Glutamatergic neuron (in vitro differentiated cells): ENCODE measurements around the gene FRAT2. TPM values are rescaled to one million over a fixed set of nuclear protein-coding genes. Genes with fewer than 3 reads are reported as not detected.

Source experiments
- DNase-seq: peaks from one replicate; pipeline ENCODE4 v3.0.0; 2022
- H3K27ac Mint-ChIP-seq: one replicate; pipeline ENCODE4 v1.8.0; 2020; ENCODE audit warnings: mild to moderate bottlenecking, mixed read lengths, inconsistent platforms; ENCODE audit not compliant: unreplicated experiment
- H3K27me3 Mint-ChIP-seq: one replicate; pipeline ENCODE4 v1.8.0; 2020; ENCODE audit warnings: mild to moderate bottlenecking, moderate library complexity, mixed read lengths, inconsistent platforms; ENCODE audit not compliant: unreplicated experiment
- H3K36me3 Mint-ChIP-seq: one replicate; pipeline ENCODE4 v1.8.0; 2020; ENCODE audit warnings: mild to moderate bottlenecking, mixed read lengths, inconsistent platforms; ENCODE audit not compliant: unreplicated experiment
- H3K4me1 Mint-ChIP-seq: one replicate; pipeline ENCODE4 v1.8.0; 2020; ENCODE audit warnings: mild to moderate bottlenecking, low read depth, mixed read lengths, inconsistent platforms; ENCODE audit not compliant: unreplicated experiment
- H3K4me3 Mint-ChIP-seq: one replicate; pipeline ENCODE4 v1.8.0; 2020; ENCODE audit warnings: mild to moderate bottlenecking, mixed read lengths, inconsistent platforms; ENCODE audit not compliant: unreplicated experiment
- H3K9me3 Mint-ChIP-seq: one replicate; pipeline ENCODE4 v1.8.0; 2020; ENCODE audit warnings: mild to moderate bottlenecking, moderate library complexity, mixed read lengths, inconsistent platforms; ENCODE audit not compliant: unreplicated experiment
- CTCF ChIP-seq: fragments of 200-600 bp; sonication (generic); IDR thresholded peaks from one replicate; pipeline ENCODE4 v1.5.0; 2021; ENCODE audit not compliant: partially characterized antibody, unreplicated experiment
- total RNA-seq: library from RNA; stranded (reverse); fragmentation: NEBNext Ultra II Directional; extraction: Animal tissue kit (Norgen Biotek cat#: 25700); gene quantifications from one replicate; pipeline ENCODE4 v1.2.1, GENCODE V29; 2021; ENCODE audit not compliant: unreplicated experiment

Gene FRAT2
- total RNA-seq, 1 donor from 2014 or later: 15.9 TPM

DNA sequence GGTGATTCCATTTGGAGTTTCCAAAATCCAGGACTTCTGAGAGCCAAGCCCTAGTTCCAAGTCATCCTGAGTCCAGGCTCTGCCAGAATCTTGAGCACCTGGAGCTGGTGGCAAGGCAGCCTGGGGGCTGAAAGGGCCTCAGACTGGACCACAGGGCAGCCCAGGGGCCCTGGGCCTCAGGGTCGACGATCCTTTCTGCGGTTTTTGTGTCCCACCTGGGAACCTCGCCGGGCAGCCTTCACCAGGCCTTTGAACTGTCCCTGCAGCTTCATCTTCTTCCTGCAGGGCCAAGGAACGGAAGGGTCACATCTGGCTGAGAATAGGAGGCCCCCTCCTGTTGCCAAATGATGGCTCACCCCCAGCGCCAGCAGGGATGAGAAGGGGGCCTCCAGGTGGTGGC, 22.4 kb upstream of the FRAT2 start:
- Mint-ChIP-seq H3K4me3 (no peak overlapping the region), H3K4me1 (peaks cover 9% of the 10 kb centered on the region), H3K27me3 (peaks cover 5% of the 10 kb centered on the region), H3K27ac (no peak overlapping the region), H3K36me3 (no peaks in the 10 kb centered on the region), H3K9me3 (peaks cover 2% of the 10 kb centered on the region)
- no peak for TF ChIP-seq CTCF
- DNase-seq: no peak

DNA sequence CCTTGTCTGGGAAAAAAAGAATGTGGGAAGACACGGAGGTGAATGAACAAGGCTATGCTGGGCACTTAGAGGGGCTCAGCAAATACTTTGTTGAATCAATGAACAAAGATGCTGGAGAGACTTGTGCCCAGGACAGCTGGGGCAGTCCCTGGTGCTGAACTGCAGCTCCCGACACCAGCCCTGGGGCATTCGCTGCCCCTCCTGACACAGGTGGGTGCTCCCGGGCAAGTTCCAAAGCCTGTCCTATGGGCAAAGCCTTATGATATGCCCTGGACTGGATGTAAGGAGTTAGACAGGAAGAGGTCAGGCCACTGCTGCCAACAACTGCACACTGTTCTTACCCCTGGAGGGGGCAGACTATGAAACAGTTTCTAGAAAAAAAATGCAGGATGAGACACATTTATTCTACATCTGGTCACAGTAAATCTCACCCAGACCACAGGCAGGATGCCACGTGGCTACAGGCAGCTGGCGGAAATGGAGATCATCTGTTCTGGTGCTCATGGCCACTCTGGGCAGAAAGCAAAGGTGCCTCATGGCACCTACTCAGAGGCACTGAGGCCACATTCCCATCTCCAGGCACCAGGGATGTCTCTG, 21.9 kb upstream of the FRAT2 start:
- no peak overlapping the region for H3K4me3 Mint-ChIP-seq
- no peak for TF ChIP-seq CTCF
- peaks cover 2% of the 10 kb centered on the region for H3K9me3 Mint-ChIP-seq
- H3K27me3 Mint-ChIP-seq: peaks cover 5% of the 10 kb centered on the region
- H3K4me1 Mint-ChIP-seq: peaks cover 9% of the 10 kb centered on the region
- H3K36me3 Mint-ChIP-seq: no peaks in the 10 kb centered on the region
- no peak for DNase-seq
- no peak overlapping the region for H3K27ac Mint-ChIP-seq

GRCh38 chr10:97355571-97355975, 21.0 kb upstream of the FRAT2 start:
- TF ChIP-seq CTCF: no peak
- no peak for DNase-seq

GRCh38 chr10:97353945-97354344, 19.4 kb upstream of the FRAT2 start:
- Mint-ChIP-seq H3K27me3 (peaks cover 5% of the 10 kb centered on the region), H3K36me3 (no peaks in the 10 kb centered on the region), H3K9me3 (no peaks in the 10 kb centered on the region), H3K4me3 (no peak overlapping the region), H3K4me1 (peaks cover 7% of the 10 kb centered on the region), H3K27ac (no peak overlapping the region)
- TF ChIP-seq CTCF: no peak
- DNase-seq: no peak

More at GRCh38 chr10:97355571-97355975, 21.0 kb upstream of the FRAT2 start:
- no peak overlapping the region for H3K4me3 Mint-ChIP-seq
- peaks cover 7% of the 10 kb centered on the region for H3K4me1 Mint-ChIP-seq
- no peaks in the 10 kb centered on the region for H3K36me3 Mint-ChIP-seq
- H3K9me3 Mint-ChIP-seq: peaks cover 2% of the 10 kb centered on the region
- no peak overlapping the region for H3K27ac Mint-ChIP-seq
- peaks cover 5% of the 10 kb centered on the region for H3K27me3 Mint-ChIP-seq

- H3K4me3 Mint-ChIP-seq: no peak overlapping the region
- H3K27ac Mint-ChIP-seq: no peak overlapping the region
- no peaks in the 10 kb centered on the region for H3K4me1 Mint-ChIP-seq
- peaks cover 2% of the 10 kb centered on the region for H3K9me3 Mint-ChIP-seq
- DNase-seq: no peak
- no peak for TF ChIP-seq CTCF
- H3K36me3 Mint-ChIP-seq: no peaks in the 10 kb centered on the region
- peaks cover 4% of the 10 kb centered on the region for H3K27me3 Mint-ChIP-seq
Measured at GRCh38 chr10:97349752-97350513, 15.4 kb upstream of the FRAT2 start.
